NCI-H345 treated with DMSO at 0.1 percent for 48 hours (cell line): ENCODE measurements around the gene PIAS3.

Experiments
- DNase-seq: peaks from one replicate; lab custom pipeline; 2025; ENCODE audit not compliant: unreplicated experiment; lab: John Stamatoyannopoulos, UW

The PIAS3 gene

DNA sequence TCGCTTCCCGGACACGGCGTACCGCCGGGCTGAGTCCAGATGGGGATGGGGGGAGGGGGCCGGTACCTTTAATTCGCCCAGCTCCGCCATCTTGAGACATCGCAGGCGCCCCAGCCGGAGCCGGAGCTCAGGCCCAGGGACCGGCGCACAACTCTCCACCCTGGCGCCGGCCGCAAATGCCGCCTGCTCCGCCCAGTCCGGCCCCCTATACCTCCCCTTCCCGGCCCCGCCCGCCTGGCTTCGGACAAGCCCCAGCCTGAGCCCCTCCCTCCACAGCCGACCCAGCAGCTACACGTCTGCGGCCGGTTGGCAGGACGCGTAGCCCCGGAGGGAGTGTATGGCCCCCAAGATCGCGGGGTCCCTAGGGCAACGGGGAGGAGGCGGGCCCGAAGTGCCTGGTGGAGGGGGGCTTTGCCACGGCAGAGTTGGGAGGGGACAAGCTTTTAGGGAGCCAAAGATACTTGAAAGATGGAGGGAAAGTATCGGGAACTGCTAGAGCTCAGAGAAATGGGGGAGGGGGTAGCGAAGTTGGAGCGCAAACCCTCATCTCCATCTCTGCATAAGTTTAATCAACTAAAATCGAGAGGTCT lies at the start of gene PIAS3:
Gene PIAS3, minus strand, starts transcription at position 181 of the 590 bp plus-strand sequence. Its CDS starts 91 bp downstream, at position 90.
- DNase-seq = peak; percentile 99

DNA sequence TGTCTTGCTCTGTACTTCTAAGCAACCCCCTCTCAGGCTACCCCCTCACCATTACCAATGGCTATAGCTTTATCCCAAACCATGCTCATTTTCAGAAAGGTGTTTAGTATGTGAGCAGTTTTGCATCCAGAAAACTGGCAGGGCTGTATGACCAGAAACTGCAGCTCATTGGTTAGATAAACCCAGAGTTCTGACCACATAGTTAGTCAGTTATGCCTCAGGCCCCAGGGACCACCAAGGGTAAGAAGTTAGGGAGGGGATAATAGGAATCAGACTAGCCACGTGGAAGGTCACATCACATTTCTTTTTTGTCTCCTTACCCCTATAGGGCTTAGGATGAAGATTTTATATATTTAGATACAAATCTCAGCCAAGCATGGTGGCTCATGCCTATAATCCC lies 49.8 kb upstream of the PIAS3 start:
- no peak for DNase-seq

DNA sequence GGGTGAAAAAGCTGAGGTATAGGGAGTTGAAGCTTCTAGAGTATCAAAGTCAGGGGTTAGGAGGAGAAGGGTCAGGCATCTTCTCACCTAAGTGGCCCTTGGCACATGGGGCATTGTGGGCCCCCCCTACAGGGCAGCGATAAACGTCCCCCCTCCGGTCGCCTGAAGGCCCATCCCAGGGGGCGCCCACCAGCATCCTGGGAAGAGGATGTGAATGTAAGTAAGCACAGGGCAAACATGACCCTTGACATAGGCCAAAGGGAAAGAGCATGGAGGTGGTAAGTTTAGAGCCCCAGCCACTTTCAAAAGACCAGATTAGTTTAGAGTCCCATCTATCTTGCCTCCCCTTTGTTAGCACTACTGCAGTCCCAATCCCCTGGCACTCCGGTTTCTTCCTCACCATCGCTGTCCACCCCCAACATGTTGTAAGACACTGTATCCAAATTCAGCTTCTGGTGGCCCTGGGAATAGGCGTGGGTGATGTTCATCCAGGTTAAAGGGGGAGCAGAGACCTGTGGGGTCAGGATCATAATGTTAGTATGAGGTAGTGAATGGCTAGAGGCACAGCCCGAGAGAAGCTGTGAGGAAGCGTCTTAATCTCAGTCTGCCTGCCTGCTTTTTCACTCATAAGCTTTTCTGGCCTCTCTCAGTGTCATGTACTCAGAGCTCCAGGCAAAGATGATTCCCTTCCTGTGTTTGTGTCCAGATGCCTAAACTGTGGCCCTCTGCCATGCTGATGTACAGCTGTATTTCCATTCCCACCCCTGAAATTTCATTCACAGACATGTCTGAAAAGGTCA lies 48.3 kb upstream of the PIAS3 start:
- no peak for DNase-seq

DNA sequence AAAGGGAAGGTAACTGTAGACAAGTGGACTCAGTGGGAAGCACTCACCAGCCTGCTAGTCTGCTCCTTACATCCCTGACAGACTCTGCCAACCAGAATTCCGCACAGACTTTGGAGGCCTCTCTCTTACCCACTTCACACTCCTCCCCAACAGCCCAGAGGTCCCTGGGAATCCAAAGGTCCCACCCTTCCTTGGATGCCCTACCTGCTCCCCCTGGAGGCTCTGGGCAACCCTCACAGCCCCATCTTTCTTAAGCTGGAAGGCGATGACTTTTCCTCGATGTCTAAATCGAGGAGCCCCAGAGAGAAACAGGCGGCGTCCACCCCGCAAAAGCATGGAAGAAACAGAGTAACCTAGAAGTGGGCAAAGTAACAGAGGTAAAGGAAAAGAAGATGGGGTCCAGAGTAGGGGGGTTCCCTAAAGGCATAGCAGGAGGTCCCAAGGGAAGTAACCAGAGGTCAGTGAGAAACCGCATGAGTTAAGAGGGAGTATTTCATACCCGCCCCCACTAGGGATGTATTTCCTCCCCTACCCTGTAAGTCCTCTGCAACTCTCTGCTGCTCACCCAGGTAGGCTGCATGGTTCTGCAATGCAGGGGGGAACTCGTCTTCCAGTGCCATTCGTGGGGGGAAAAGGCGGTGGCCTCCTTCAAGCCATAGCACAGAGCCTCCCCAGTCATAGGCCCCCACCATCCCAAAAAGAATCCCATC lies 42.6 kb upstream of the PIAS3 start:
- DNase-seq = no peak

DNA sequence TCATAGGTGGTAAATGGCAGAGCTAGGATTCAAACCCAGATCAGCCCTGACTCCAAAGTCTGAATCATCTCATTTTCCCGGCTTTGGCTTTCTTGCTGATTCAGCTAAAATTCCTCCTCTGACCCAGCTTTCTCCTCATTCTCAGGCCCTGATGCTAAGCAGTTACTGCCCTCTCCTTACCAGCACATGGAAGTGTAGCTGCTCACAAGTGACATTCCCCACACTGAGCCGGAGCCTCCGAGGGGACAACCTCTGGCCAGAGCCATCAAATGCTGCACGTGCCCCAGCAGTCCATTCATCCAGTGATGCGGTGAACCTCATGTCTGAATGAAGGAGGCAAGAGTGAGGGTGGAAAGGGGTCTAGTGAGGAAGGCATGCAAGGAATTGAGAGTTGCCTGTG lies 39.9 kb upstream of the PIAS3 start:
- no peak for DNase-seq

DNA sequence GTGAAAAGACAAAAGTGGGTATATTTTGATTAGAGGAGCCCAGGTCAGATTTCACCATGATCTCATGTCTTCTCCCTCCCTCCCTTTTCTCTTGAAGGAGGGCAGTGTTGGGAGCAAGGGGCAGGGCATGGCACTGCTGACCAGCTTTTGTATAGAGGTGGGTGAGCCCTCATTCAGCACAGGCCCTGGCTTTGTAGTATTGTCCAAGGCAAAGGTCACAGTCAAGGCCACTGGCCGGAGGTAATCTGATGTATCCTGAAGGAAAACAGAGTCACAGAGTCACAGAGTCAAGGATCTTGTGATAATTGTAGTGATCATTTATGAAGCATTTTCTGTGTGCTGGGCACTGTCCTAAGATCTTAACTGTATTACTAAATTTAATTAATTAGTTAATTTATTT lies 39.1 kb upstream of the PIAS3 start:
- DNase-seq = no peak

DNA sequence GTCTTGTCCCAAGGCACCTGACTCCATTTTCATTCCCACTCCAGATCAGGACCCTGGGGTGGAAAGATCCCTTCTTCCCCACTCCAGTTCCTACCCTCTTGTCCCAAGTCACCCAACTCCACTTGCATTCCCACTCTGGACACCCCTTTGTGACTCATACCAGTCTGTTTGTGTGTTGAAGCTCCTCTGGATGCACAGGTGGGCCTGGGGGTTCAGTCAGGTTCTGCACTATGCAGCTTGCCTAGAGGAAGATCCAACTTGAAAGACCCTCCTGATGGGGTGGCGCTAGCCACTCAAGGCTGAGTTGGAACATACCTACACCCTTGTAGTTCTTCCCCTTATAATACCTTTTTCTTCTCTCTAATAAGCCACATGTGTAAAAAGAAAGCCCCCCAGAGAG lies 36.6 kb upstream of the PIAS3 start:
- DNase-seq = no peak

DNA sequence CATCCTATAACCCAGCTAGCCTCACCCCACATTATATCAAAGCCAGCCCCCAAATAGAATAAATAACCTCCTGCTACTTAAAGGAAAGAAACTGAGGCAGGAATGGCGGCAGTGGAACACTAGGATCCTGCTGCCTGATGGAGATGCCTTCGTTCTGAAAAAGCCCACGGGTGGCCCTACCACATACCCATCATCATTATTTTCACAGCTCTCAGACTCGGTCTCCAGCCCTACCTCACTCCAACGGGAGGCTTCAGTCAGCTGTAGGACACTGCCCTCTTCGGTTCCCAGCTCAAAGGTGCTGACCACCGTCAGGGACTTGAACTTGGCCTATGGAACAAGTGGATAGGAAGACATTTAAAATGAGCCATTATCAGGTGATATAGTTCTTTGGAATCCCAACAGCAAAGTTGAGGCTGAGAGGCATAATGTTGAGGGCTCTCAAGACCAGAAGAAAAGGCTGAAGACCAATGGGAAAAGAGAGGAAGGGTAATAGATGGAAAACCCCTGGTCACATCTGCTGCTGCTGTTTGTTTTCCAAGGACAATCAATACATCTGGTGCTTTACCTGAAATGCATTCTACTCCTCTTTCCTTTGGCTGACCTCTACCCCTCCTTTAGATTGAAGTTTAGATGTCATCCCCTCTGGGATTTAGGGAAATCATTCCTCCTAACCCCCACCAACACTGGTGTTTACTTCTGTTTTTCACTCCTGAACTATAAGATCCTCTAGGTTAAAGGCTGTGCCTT lies 34.6 kb upstream of the PIAS3 start:
- DNase-seq = no peak

DNA sequence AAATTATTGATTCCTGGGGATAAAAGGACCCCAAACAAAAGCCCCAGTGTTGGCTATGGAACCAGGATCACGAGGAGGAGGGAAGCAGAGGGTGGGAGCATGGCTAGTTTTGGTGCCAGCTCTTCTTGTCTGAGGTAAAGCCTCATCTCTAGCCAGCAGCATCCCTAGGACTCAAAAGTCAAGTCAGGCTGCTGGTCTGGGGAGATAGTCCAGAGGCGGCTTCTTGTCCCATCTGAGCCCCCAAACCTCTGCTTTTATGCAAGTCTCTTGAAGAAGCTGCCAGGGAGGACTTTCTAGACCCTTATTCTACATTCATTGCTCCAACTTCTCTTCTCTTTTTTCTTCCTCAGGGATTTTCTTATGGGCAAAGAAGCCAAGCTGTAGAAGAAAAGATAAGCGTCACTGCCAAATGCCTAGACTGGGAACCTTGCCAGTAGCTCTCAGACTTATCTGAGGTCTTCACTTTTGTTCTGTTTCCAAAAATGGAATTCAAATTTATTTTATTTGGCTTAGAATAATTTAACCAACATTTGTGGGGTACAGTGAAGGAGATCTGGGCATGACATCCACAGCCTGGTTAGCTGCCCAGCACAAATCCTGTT lies 33.7 kb upstream of the PIAS3 start:
- no peak for DNase-seq

DNA sequence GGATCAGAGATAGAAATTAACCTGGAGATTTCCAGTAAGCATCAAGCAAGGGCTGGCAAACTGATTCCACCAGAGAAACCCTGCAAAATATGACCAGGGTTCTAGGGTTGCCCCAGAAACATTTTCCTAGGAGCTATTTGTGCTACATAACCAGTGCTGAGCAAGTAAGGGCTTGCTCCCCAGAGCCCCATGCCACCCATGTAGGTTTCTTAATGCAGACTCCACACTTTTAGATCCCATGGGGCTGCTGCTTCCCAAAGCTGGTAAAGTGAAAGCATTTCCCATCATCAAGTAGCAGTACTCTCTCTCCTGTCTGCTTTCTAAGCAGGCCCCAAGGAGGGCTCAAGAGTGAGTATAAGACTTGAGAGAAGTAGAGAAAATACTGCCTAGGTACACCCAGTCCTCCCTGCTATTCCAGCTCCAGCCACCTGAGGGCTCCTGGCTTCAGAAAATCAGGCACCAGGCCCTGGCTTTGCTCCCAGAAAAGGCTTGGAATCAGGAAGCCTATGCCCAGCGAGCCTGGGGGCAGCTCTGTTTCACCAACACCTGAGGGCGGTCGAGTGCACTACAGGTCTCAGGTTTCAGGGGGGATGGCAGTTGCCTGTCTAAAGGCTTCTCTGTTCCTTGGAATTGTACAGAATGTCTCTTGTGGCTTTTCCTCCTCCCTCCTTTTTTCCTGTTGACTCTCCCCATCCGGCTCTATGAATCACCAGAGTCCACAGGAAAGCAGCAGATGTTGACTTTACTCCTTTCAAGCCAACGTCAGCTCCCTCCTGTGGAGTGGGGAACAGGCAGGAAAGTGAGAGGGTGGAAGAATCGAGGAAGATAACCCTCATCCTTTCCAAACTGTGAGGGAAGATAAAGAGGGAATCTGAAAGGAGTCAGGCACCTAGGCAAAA lies 33.0 kb upstream of the PIAS3 start:
- peak; percentile 100 for DNase-seq

DNA sequence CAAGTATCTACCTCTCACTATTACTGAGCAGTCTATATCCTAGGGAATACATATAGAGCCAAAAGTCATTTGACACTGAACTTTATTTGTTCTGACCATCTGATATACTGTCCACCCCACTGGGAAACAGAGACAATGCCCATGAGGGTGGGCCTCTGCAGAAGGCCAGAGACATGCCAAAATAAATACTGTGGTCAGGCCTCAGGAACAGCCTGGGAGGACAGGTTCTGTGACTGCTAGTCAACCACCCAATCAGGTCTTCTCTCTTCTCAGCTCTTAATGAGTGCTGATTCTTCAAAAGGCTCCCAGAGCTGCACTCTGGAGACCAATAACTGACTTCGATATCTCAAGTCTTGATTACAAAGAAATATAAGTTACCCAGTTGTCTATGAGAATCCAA lies 32.3 kb upstream of the PIAS3 start:
- DNase-seq = peak; percentile 22

DNA sequence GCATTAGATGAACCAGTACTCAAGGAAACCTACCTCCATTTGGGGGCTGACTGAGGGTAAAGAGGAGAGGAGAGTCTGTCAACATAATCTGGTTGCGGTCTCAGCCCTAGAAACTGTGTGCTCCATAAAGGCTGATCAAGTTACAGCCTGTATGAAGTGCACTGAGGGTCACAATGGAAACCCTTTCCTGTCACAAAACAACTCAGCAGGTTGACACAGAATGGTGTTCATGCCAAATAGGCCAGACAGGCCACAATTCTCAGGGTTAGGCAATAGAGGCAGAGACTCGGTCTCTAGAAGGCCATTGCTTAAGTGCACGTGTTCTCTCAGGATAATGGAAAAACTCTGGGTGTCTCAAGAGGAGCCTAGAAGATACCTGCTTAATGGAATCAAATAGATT lies 30.8 kb upstream of the PIAS3 start:
- DNase-seq = peak; percentile 96

DNA sequence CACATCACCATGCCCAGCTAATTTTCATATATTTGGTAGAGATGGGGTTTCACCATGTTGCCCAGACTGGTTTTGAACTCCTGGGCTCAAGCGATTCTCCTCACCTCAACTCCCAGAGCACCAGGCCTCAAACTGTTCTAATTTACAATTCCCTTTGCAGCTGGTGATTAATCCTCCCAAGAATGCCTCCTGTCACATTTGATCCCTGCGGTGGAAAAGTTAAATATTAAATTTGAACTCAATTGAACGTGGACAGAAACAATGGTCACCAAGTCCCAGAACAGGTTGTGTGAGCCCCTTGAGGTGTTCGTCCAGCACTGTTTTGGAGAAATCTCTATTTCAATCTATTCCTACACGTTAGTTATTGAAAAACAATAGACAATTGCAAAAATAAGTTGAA lies 28.8 kb upstream of the PIAS3 start:
- DNase-seq = no peak

DNA sequence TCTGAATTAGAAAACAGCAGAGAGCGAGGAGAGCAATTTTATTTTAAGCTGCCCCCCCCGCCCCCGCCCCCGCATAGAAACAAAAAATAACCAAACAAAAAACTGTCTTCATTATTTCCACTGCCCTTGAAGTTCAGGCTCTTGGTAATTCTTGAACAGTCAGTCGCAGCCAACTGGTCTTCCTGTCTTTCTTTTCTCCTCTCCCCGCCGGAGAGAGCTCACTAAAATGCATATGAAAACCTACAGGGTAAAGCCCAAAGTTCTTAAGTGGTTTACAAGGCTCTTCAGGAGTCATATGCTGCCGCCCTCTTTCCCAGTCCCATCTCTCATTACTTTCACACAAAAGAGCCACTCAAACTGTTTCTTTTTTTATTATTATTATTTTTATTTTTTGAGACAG lies 27.9 kb upstream of the PIAS3 start:
- no peak for DNase-seq

DNA sequence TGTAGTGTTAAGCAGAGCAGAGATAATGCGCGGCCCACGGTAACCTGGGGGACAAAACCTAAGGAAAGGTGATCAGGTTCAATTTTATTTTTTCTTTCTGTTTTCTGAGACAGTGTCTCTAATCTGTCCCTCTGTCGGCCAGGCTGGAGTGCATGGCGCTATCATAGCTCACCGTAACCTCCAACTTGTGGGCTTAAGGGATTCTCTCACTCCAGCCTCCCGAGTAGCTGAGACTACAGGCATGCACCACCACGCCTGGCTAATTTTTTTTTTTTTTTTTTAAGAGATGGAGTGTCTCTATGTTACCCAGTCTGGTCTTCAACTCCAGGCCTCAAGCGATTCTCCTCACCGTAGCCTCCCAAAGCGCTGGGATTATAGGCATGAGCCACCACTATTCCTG lies 27.5 kb upstream of the PIAS3 start:
- no peak for DNase-seq

DNA sequence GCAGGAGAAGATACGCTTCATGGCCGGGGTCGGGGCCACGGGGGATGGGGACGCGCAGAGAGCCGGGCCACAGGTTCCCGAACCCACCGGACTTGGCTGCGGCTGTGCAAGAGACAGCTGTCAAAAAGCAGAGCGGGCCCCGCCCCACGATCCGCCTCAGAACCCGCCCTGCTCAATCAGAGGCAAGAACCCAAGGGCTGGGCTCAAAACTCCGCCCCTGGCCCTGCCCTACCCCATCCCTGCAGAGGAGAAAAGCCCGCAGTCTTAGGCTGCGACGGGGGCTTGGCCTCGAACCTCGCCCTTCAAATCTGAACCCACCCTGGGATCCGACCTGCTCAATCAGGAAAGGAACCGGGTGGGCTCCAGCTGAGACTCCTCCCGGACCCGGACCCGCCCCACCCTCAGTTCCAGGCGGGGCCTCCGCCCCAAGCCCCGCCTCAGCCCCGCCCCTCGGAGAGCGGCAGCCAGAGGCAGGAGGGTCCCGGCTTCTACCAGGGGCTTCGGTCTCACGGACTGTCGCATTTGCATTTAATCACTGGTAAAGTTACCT lies 26.9 kb upstream of the PIAS3 start, which contains the start of gene ANKRD35:
Gene ANKRD35, minus strand, starts transcription at position 129 of the 550 bp plus-strand sequence. Its CDS starts 108 bp downstream, at position 21.
- peak; percentile 97 for DNase-seq

DNA sequence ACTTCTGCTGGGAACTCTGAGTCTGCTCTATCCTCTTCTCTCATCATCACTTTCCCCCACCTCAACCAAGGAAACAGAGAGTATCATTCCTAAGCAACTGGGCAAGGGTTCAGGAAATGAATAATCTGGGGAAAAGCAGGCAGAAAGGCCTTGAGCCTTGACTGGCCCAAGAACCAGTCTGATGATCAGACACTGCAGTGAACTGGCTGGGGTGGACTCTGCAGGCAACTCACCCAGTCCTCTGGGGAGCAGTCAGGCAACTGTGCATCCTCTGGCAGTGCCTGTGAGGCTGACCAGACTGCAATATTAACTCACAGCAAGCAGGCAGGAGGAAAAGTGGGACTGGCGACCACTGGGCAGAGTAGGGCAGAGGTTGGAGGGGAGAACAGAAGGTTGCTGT lies 25.8 kb upstream of the PIAS3 start:
- DNase-seq = no peak

DNA sequence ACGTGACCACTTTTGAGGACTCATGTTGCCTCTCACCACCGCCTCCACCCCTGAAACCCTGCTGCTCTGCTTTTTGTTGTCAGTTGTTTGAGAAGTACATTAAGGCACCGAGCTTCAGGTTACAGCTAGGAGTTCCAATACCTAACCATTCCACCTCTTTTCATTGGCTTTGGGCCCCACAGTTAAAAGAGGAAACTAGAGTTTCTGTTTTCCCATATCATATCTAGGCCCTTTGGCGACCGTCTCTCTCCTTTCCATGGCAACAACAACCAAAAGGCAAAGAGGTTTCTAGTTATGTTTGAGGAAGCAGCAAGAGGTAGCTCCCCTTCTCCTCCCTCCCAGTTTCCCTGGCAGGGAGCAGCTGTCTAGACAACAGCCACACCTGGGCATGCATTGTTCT lies 20.9 kb upstream of the PIAS3 start:
- peak; percentile 99 for DNase-seq

DNA sequence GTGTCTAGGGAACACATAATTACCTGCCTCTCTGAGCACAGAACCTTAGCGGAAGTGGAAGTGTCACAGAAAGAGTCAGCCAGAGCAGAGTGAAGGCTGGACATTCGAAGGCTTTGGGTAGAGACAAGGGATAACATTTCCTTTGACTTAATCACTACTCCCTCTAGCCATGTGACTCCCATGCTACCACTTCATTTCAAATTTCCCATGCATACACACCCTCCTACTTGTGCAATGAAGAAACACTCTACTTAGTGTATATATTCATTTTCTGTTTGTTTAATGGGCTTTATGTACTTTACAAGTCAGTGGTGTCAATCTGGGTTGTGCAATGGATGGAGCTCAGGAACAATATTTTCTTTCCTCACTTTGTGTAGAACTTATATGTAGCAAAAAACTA lies 19.8 kb upstream of the PIAS3 start:
- peak; percentile 39 for DNase-seq
